Keratinocyte (primary cell): ENCODE data around the gene RASAL2. TPM values are rescaled to one million over a fixed set of nuclear protein-coding genes. Genes with fewer than 3 reads are reported as not detected.

Source experiments
- DNase-seq: peaks from one replicate; pipeline ENCODE4 v3.0.0-alpha.2; 2011; ENCODE audit warnings: low read depth, missing footprints, low spot score
- FAIRE-seq: peaks from 2 replicates; lab custom pipeline; 2011; peaks lifted over from hg19 to GRCh38; lab: Jason Lieb, UNC
- H2AFZ ChIP-seq: 2 replicates; pipeline ENCODE4 v1.6.0; 2012; ENCODE audit warnings: low read length, control low read depth, inconsistent platforms; ENCODE audit not compliant: control insufficient read depth
- H3K27ac ChIP-seq: 2 replicates; pipeline ENCODE4 v1.5.1; 2011; ENCODE audit warnings: low read length; ENCODE audit not compliant: control insufficient read depth, insufficient read depth
- H3K27me3 ChIP-seq: 3 replicates; pipeline ENCODE4 v1.6.0; 2011; ENCODE audit warnings: low read length; ENCODE audit not compliant: control insufficient read depth, insufficient read depth; ENCODE audit errors: extremely low read depth
- H3K36me3 ChIP-seq, 2 experiments: 2 replicates in 1 of 2; 3 replicates in 1 of 2; pipeline ENCODE4 v1.5.1; 2011; ENCODE audit warnings: low read length in 2 of 2, mild to moderate bottlenecking in 1 of 2; ENCODE audit not compliant: control insufficient read depth in 2 of 2, insufficient read depth in 2 of 2; ENCODE audit errors: extremely low read depth in 1 of 2
- H3K4me1 ChIP-seq: 3 replicates; pipeline ENCODE4 v1.5.1; 2011; ENCODE audit warnings: low read length; ENCODE audit not compliant: control insufficient read depth, insufficient read depth; ENCODE audit errors: extremely low read depth
- H3K4me2 ChIP-seq: 3 replicates; pipeline ENCODE4 v1.6.0; 2011; ENCODE audit warnings: low read depth, low read length; ENCODE audit not compliant: control insufficient read depth, insufficient read depth; ENCODE audit errors: extremely low read depth
- H3K4me3 ChIP-seq, 3 experiments: fragments of 200-600 bp in 1 of 3; sonication (generic) in 1 of 3; 2 replicates in 2 of 3; 3 replicates in 1 of 3; pipeline ENCODE4 v1.5.1; 2011 to 2016; ENCODE audit warnings: low read length in 3 of 3, mild to moderate bottlenecking in 3 of 3, control low read depth in 2 of 3, inconsistent platforms in 1 of 3, low read depth in 1 of 3, mixed read lengths in 1 of 3, mixed run types in 1 of 3, moderate library complexity in 1 of 3; ENCODE audit not compliant: control insufficient read depth in 2 of 3, insufficient read depth in 2 of 3; ENCODE audit errors: extremely low read depth in 1 of 3
- H3K79me2 ChIP-seq: 2 replicates; pipeline ENCODE4 v1.6.0; 2012; ENCODE audit warnings: low read length; ENCODE audit not compliant: control insufficient read depth, insufficient read depth
- H3K9ac ChIP-seq: 3 replicates; pipeline ENCODE4 v1.6.0; 2011; ENCODE audit warnings: low read length; ENCODE audit not compliant: control insufficient read depth, insufficient read depth; ENCODE audit errors: extremely low read depth
- H3K9me1 ChIP-seq: 3 replicates; pipeline ENCODE4 v1.6.0; 2011; ENCODE audit warnings: low read length; ENCODE audit not compliant: control insufficient read depth, insufficient read depth; ENCODE audit errors: extremely low read depth
- H3K9me3 ChIP-seq: 2 replicates; pipeline ENCODE4 v1.5.1; 2012; ENCODE audit warnings: low read depth, low read length; ENCODE audit not compliant: control insufficient read depth
- H4K20me1 ChIP-seq: 3 replicates; pipeline ENCODE4 v1.6.0; 2011; ENCODE audit warnings: low read length; ENCODE audit not compliant: control insufficient read depth, insufficient read depth; ENCODE audit errors: extremely low read depth
- EZH2 ChIP-seq: IDR thresholded peaks from one replicate; pipeline ENCODE4 v1.6.1; 2012; ENCODE audit warnings: inconsistent platforms, mild to moderate bottlenecking, low read length, moderate library complexity
- dilution Hi-C: fragments of 300-500 bp; cut with MboI; formaldehyde crosslinking; loops from one replicate; pipeline ENCODE4 v1.7.0; 2020; ENCODE audit warnings: low sequenced_read_pairs; ENCODE audit not compliant: extremely low pct_ligation_motif_present
- polyA plus RNA-seq, 5 experiments: library from polyadenylated mRNA; depleted of rRNA in 3 of 5; stranded (reverse) in 3 of 5; stranded (forward) in 1 of 5; unstranded in 1 of 5; fragments of >200 nt; gene quantifications; 1 replicate in 1 of 5; 2 replicates in 3 of 5; 3 replicates in 1 of 5; pipeline versions ENCODE4 v1.2.1 to v1.2.3, GENCODE V29; 2011 to 2012; ENCODE audit warnings: missing spikeins in 2 of 5, low read depth in 1 of 5, low replicate concordance in 1 of 5
- TF ChIP-seq, protein P1 (sequence below), 3 experiments: IDR thresholded peaks in 1 of 3; conservative IDR thresholded peaks in 1 of 3; optimal IDR thresholded peaks in 1 of 3; 2 replicates in 2 of 3; 3 replicates in 1 of 3; pipeline versions ENCODE3 to v1.5.1; 2011; ENCODE audit warnings: low read length in 3 of 3, mild to moderate bottlenecking in 3 of 3, moderate library complexity in 2 of 3, control low read depth in 1 of 3, inconsistent platforms in 1 of 3; ENCODE audit not compliant: insufficient read depth in 2 of 3; ENCODE audit errors: extremely low read depth in 1 of 3

The RASAL2 gene
- polyA plus RNA-seq, 1 donor (not counting 4 experiments of a cell fraction or from before 2014, with no cell fraction given) = 27.2 TPM

DNA sequence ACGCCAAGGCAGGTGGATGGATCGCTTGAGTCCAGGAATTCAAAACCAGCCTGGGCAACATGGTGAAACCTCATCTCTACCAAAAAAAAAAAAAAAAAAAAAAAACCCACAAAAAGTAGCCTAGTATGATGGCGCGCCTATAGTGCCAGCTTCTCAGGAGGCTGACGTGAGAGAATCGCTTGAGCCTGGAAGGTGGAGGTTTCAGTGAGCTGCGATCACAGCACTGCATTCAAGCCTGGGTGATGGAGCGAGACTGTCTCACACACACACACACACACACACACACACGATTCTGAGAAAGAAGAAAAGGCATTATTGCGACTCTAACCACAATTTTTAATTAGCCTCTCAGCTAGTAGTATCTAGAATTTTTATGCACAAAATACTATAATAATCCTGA lies 86.5 kb downstream of the RASAL2 start:
- H3K79me2 ChIP-seq = peaks cover 80% of the 10 kb centered on the region
- dilution Hi-C loops = no loop called here
- TF ChIP-seq, protein P1, sequence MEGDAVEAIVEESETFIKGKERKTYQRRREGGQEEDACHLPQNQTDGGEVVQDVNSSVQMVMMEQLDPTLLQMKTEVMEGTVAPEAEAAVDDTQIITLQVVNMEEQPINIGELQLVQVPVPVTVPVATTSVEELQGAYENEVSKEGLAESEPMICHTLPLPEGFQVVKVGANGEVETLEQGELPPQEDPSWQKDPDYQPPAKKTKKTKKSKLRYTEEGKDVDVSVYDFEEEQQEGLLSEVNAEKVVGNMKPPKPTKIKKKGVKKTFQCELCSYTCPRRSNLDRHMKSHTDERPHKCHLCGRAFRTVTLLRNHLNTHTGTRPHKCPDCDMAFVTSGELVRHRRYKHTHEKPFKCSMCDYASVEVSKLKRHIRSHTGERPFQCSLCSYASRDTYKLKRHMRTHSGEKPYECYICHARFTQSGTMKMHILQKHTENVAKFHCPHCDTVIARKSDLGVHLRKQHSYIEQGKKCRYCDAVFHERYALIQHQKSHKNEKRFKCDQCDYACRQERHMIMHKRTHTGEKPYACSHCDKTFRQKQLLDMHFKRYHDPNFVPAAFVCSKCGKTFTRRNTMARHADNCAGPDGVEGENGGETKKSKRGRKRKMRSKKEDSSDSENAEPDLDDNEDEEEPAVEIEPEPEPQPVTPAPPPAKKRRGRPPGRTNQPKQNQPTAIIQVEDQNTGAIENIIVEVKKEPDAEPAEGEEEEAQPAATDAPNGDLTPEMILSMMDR (optimal IDR thresholded peaks at IDR 0.05 in 1 of 3, IDR thresholded peaks at IDR 0.05 in 1 of 3, conservative IDR thresholded peaks at IDR 0.05 in 1 of 3; ENCODE audit: extremely low read depth in 1 of 3, insufficient read depth in 2 of 3, low read length in 3 of 3) = no peak
- TF ChIP-seq EZH2 = no peak
- DNase-seq (no peak), FAIRE-seq (no peak)
- H3K4me2 ChIP-seq = no peak overlapping the region
- no peaks in the 10 kb centered on the region for H3K4me1 ChIP-seq
- H2AFZ ChIP-seq = no peak overlapping the region
- H3K27ac ChIP-seq = no peak overlapping the region
- H3K9ac ChIP-seq = no peak overlapping the region
- no peaks in the 10 kb centered on the region for H4K20me1 ChIP-seq
- peaks cover 0 to 4% of the 10 kb centered on the region in 2 experiments for H3K36me3 ChIP-seq
- H3K27me3 ChIP-seq = no peaks in the 10 kb centered on the region
- no peaks in the 10 kb centered on the region for H3K9me1 ChIP-seq
- H3K4me3 ChIP-seq = no peak overlapping the region
- no peaks in the 10 kb centered on the region for H3K9me3 ChIP-seq

DNA sequence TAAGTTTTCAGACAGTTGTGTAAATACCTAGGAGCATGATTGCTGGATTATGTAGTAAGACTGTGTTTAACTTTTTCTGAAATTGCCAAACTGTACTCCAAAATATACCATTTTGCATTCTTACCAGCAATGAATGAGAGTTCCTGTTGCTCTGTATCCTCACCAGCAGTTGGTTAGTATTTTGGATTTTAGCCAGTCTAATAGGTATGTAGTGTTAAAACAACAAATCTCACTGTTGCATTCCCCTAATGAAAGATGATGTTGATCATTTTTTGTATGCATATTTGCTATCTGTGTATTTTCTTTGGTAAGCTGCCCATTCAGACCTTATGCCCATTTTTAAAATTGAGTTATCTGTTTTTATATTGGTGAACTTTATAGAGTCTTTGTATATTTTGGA lies 89.9 kb downstream of the RASAL2 start:
- FAIRE-seq (no peak), DNase-seq (no peak)
- H3K4me3 ChIP-seq = no peak overlapping the region
- H3K9me3 ChIP-seq = no peaks in the 10 kb centered on the region
- H4K20me1 ChIP-seq = no peaks in the 10 kb centered on the region
- no peak overlapping the region for H3K4me2 ChIP-seq
- H3K27me3 ChIP-seq = no peaks in the 10 kb centered on the region
- no peak overlapping the region for H2AFZ ChIP-seq
- H3K9ac ChIP-seq = no peak overlapping the region
- H3K36me3 ChIP-seq = peaks cover 0 to 4% of the 10 kb centered on the region in 2 experiments
- no peak overlapping the region for H3K27ac ChIP-seq
- peaks cover 87% of the 10 kb centered on the region for H3K79me2 ChIP-seq
- H3K4me1 ChIP-seq = no peaks in the 10 kb centered on the region
- no peak for TF ChIP-seq EZH2
- TF ChIP-seq, protein P1 (optimal IDR thresholded peaks at IDR 0.05 in 1 of 3, IDR thresholded peaks at IDR 0.05 in 1 of 3, conservative IDR thresholded peaks at IDR 0.05 in 1 of 3; ENCODE audit: extremely low read depth in 1 of 3, insufficient read depth in 2 of 3, low read length in 3 of 3) = no peak
- dilution Hi-C loops = no loop called here
- H3K9me1 ChIP-seq = no peaks in the 10 kb centered on the region
